GM23248 (cell line): ENCODE data around the gene STX10.

ENCODE experiments used
- EZH2 ChIP-seq: fragments of 200-600 bp; sonication (generic); IDR thresholded peaks from 2 replicates; pipeline ENCODE4 v1.6.1; 2018; ENCODE audit warnings: antibody characterized with exemption, mild to moderate bottlenecking; ENCODE audit not compliant: insufficient read depth, poor library complexity, severe bottlenecking
- EZH2phosphoT487 ChIP-seq: fragments of 200-600 bp; sonication (generic); IDR thresholded peaks from 2 replicates; pipeline ENCODE4 v1.6.1; 2018; ENCODE audit warnings: antibody characterized with exemption, moderate library complexity, mild to moderate bottlenecking, low read depth; ENCODE audit not compliant: insufficient read depth

- no peak for TF ChIP-seq EZH2phosphoT487
- no peak for TF ChIP-seq EZH2
Observed at GRCh38 chr19:13094106-13094504, 56.1 kb downstream of the STX10 start.
